Fibroblast of lung (primary cell): Measurements from ENCODE around the gene TMEM40.

Experiments used
- EZH2 ChIP-seq: IDR thresholded peaks from 2 replicates; pipeline ENCODE4 v1.5.1; 2012; ENCODE audit warnings: low read length, control low read depth, mild to moderate bottlenecking; ENCODE audit errors: missing control alignments
- TF ChIP-seq, protein P1 (sequence below), 2 donors: IDR thresholded peaks in 1 of 2; conservative IDR thresholded peaks in 1 of 2; 1 replicate in 1 of 2; 2 replicates in 1 of 2; pipeline ENCODE4 v1.5.1; 2011 to 2012; ENCODE audit warnings: low read length in 2 of 2, control low read depth in 1 of 2, inconsistent platforms in 1 of 2, low read depth in 1 of 2, mild to moderate bottlenecking in 1 of 2

DNA sequence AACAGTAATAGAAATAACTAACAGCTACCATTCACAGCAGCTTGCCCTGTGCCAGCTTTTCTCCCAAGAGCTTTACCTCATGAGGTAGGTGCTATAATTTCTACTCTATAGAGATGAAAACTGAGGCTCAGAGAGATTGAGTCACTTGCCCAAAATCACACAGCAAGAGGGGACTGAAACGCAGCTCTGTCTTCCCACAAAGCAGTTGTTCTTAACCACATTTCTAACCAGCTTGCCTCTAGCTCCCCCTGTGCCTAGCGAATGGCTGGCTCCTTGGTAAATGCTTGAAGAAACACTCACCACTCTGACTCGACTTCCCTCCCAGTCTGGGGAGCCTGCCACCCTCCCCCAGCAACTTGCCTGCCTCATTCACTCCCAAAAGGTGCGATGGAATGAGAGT, 15.6 kb upstream of the TMEM40 start:
- TF ChIP-seq, protein P1, sequence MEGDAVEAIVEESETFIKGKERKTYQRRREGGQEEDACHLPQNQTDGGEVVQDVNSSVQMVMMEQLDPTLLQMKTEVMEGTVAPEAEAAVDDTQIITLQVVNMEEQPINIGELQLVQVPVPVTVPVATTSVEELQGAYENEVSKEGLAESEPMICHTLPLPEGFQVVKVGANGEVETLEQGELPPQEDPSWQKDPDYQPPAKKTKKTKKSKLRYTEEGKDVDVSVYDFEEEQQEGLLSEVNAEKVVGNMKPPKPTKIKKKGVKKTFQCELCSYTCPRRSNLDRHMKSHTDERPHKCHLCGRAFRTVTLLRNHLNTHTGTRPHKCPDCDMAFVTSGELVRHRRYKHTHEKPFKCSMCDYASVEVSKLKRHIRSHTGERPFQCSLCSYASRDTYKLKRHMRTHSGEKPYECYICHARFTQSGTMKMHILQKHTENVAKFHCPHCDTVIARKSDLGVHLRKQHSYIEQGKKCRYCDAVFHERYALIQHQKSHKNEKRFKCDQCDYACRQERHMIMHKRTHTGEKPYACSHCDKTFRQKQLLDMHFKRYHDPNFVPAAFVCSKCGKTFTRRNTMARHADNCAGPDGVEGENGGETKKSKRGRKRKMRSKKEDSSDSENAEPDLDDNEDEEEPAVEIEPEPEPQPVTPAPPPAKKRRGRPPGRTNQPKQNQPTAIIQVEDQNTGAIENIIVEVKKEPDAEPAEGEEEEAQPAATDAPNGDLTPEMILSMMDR (conservative IDR thresholded peaks at IDR 0.05 in 1 of 2, IDR thresholded peaks at IDR 0.05 in 1 of 2; ENCODE audit: low read depth in 1 of 2, low read length in 2 of 2) = no peak
- TF ChIP-seq EZH2 = no peak
